Tibial nerve (tissue), 4 donors: ENCODE results near the gene THBS2.

Experiments used
- EP300 ChIP-seq, 2 donors: sonication (generic); formaldehyde crosslinking; IDR thresholded peaks; one replicate each; pipeline ENCODE4 v1.6.1; 2017; ENCODE audit warnings: antibody characterized with exemption in 2 of 2, mild to moderate bottlenecking in 1 of 2
- POLR2A ChIP-seq, 2 donors: fragments of 450-650 bp; IDR thresholded peaks; one replicate each; pipeline ENCODE4 v1.6.1; 2017; ENCODE audit warnings: antibody characterized with exemption in 2 of 2, mild to moderate bottlenecking in 2 of 2, moderate library complexity in 2 of 2
- TF ChIP-seq, protein P1 (sequence below), 5 experiments: fragments of 200-600 bp in 3 of 5; fragments of 450-650 bp in 2 of 5; sonication (generic) in 3 of 5; IDR thresholded peaks; one replicate each; pipeline ENCODE4 v1.5.1; 2016 to 2019; ENCODE audit warnings: antibody characterized with exemption in 5 of 5, mild to moderate bottlenecking in 3 of 5, moderate library complexity in 2 of 5

DNA sequence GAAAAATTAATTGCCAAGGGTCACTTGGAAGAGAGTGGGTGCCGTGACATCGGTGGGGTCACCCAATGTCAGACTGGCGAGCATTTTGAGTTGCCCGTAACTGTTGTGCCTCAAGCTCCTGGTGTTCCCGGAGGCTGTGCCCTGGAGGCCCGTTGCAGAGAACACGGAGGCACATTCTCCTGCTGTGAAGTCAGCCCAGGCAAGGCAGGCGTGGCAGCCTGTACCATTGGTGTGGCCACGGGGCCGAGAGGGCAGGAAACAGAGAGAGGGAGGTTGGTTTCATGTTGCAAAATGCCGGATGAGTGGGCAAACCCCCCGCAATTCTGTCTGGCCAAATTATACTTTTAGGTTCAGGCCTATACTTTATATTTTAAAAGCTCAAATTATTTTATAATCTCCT is 81.2 kb downstream of the THBS2 start:
- TF ChIP-seq, protein P1, sequence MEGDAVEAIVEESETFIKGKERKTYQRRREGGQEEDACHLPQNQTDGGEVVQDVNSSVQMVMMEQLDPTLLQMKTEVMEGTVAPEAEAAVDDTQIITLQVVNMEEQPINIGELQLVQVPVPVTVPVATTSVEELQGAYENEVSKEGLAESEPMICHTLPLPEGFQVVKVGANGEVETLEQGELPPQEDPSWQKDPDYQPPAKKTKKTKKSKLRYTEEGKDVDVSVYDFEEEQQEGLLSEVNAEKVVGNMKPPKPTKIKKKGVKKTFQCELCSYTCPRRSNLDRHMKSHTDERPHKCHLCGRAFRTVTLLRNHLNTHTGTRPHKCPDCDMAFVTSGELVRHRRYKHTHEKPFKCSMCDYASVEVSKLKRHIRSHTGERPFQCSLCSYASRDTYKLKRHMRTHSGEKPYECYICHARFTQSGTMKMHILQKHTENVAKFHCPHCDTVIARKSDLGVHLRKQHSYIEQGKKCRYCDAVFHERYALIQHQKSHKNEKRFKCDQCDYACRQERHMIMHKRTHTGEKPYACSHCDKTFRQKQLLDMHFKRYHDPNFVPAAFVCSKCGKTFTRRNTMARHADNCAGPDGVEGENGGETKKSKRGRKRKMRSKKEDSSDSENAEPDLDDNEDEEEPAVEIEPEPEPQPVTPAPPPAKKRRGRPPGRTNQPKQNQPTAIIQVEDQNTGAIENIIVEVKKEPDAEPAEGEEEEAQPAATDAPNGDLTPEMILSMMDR (IDR thresholded peaks at IDR 0.05), result no peak
- TF ChIP-seq POLR2A (IDR thresholded peaks at IDR 0.05) (no peak), EP300 (IDR thresholded peaks at IDR 0.05) (peak; percentile 61 to 78)
